Heart left ventricle (tissue), 16 donors: ENCODE measurements around the gene EFNB3. TPM values are rescaled to one million over a fixed set of nuclear protein-coding genes. Genes with fewer than 3 reads are reported as not detected.

Experiments used
- ATAC-seq, 4 donors: fragments of 200-7000 bp; cut with Tn5 transposase; one replicate each; pipeline ENCODE4 v1.9.1; 2020 to 2022; ENCODE audit warnings: moderate library complexity in 4 of 4, mild to moderate bottlenecking in 3 of 4, moderate number of reproducible peaks in 1 of 4
- DNase-seq, 5 donors: peaks; one replicate each; pipeline ENCODE4 v3.0.0-alpha.2; 2020
- H3K27ac ChIP-seq, 12 donors: fragments of 200-600 bp; sonication (generic) in 4 of 12; one replicate each; pipeline versions ENCODE4 v1.5.0 to v1.8.0; 2016 to 2022; ENCODE audit warnings: mild to moderate bottlenecking in 2 of 12
- H3K27me3 ChIP-seq, 9 donors: fragments of 200-600 bp; sonication (generic) in 2 of 9; one replicate each; pipeline versions ENCODE4 v1.5.1 to v1.8.0; 2016 to 2022; ENCODE audit warnings: mild to moderate bottlenecking in 3 of 9
- H3K36me3 ChIP-seq, 9 donors: fragments of 200-600 bp; sonication (generic) in 2 of 9; one replicate each; pipeline versions ENCODE4 v1.5.0 to v1.8.0; 2018 to 2022; ENCODE audit warnings: mild to moderate bottlenecking in 2 of 9
- H3K4me1 ChIP-seq, 12 donors: fragments of 200-600 bp; sonication (generic) in 4 of 12; one replicate each; pipeline versions ENCODE4 v1.5.0 to v1.8.0; 2016 to 2022; ENCODE audit warnings: mild to moderate bottlenecking in 3 of 12
- H3K4me3 ChIP-seq, 12 donors: fragments of 200-600 bp; sonication (generic) in 4 of 12; one replicate each; pipeline versions ENCODE4 v1.5.0 to v1.8.0; 2017 to 2022; ENCODE audit warnings: mild to moderate bottlenecking in 9 of 12, moderate library complexity in 4 of 12
- H3K9me3 ChIP-seq, 12 donors: fragments of 200-600 bp; sonication (generic) in 4 of 12; one replicate each; pipeline versions ENCODE4 v1.5.0 to v1.8.0; 2016 to 2022; ENCODE audit warnings: mild to moderate bottlenecking in 1 of 12
- POLR2A ChIP-seq, 2 donors: fragments of 450-650 bp; IDR thresholded peaks; one replicate each; pipeline ENCODE4 v1.6.1; 2017; ENCODE audit warnings: antibody characterized with exemption in 2 of 2, mild to moderate bottlenecking in 2 of 2, moderate library complexity in 2 of 2
- WGBS, 4 donors: extraction: QIAGEN DNeasy Blood & Tissue Kit in 2 of 4; methylation state at CpG; one replicate each; pipeline versions ENCODE4 v1.1.5 to v1.1.7; 2013 to 2018; 5-methylcytosine and 5-hydroxymethylcytosine counted together
- intact Hi-C, 10 donors: fragments of 100-400 bp; cut with DNase I; formaldehyde crosslinking; loops; one replicate each; pipeline versions ENCODE4 v1.11.1 to v1.14.2; 2022
- polyA plus RNA-seq, 2 donors: library from polyadenylated mRNA; stranded (reverse); fragments of 200-250 nt; gene quantifications; one replicate each; pipeline ENCODE4 v1.2.3, GENCODE V29; 2013
- total RNA-seq, 9 donors: library from RNA; depleted of rRNA in 2 of 9; stranded (reverse); fragments of >200 nt in 2 of 9; fragmentation: NEBNext Ultra II Directional in 3 of 9; extraction: Animal tissue kit (Norgen Biotek cat#: 25700) in 3 of 9; gene quantifications; one replicate each; pipeline versions ENCODE4 v1.1.0 to v1.2.4, GENCODE V29; 2016 to 2023
- TF ChIP-seq, protein P1 (sequence below), 12 donors: fragments of 200-600 bp; sonication (generic) in 4 of 12; IDR thresholded peaks; one replicate each; pipeline versions ENCODE4 v1.5.0 to v1.8.0; 2018 to 2022; ENCODE audit warnings: antibody characterized with exemption in 12 of 12, mild to moderate bottlenecking in 5 of 12
- donor health status: ischemic (EF 13 %, LVEDD 7.1; RV severe dilation, severe dysfunction).
- donor health status: healthy with polysubstance abuse.
- donor health status: DM: no; HTN: yes; CAD: no.
- donor health status: DM: no; HTN: no; CAD: no.
- donor health status: ischemic (EF 25% LVEDD 6.9; RV normal size, moderate dysfunction).
- donor health status: ischemic (EF 25% LVEDD 5.7; RV mildly dilated, moderate dysfunction).
- donor health status: healthy.
- donor health status: DM: yes; HTN: yes; CAD: no.
- donor health status: ischemic (EF 35%, LVEDD 5.7; RV mildly dilated, moderate dysfunction).
- donor health status: nonischemic (EF 11% LVEDD 7.7; RV severe dilation, severe dysfunction).
- donor health status: DM: yes; HTN: yes; CAD: no.
- donor health status: PGD.
- donor health status: ischemic (EF 29% LVEDD 5.4; RV normal size, mild dysfunction).
- donor health status: nonischemic (EF 23%, LVEDD 6.1; RV moderate dilation, normal function).

Gene EFNB3
- total and polyA plus RNA-seq, 11 donors, result 0.10 to 4.6 (median 0.36) TPM

DNA sequence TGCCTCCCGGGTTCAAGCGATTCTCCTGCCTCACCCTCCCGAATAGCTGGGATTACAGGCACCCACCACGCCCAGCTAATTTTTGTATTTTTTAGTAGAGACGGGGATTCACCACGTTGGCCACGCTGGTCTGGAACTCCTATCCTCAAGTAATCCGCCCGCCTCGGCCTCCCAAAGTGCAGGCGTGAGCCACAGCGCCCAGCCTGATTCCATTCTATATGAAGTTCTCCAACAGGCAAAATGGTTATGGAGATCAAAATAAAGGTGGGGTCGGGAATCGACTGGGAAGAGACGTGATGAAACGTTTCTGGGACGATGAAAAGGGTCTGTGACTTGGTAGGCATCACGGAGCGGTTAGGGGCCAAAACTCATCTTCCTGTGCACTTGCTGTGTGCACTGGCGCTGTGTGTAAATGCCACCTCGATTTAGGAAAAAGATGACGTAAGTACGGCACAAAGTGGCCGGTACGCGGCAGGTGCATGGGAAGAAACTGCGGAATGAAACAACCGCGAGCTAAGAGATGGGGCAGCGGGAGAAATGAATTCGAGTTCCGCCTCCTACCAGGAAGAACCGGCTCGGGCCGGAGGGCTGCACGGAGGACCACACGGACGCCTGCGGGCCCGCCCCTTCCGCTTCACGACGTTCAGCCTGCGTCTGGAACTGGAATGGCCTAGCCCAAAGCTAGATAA lies 19.3 kb upstream of the EFNB3 start:
- Histone ChIP-seq H3K9me3 (no peaks in the 10 kb centered on the region), H3K27ac (peak overlapping the region; percentile 89 to 99 (median 96)), H3K36me3 (peaks cover 0 to 11% (median 0%) of the 10 kb centered on the region in 9 donors), H3K4me3 (peak overlapping the region; percentile 67 to 97 (median 86)), H3K27me3 (no peaks in the 10 kb centered on the region), H3K4me1 (peaks cover 0 to 37% (median 24%) of the 10 kb centered on the region in 12 donors)
- WGBS, 4 donors, result 5 to 6% (median 5%) methylated on average over 42 to 44 of the region's 44 CpGs
- peak in 1 of 2 donors; percentile 22 for TF ChIP-seq POLR2A (IDR thresholded peaks at IDR 0.05)
- TF ChIP-seq, protein P1, sequence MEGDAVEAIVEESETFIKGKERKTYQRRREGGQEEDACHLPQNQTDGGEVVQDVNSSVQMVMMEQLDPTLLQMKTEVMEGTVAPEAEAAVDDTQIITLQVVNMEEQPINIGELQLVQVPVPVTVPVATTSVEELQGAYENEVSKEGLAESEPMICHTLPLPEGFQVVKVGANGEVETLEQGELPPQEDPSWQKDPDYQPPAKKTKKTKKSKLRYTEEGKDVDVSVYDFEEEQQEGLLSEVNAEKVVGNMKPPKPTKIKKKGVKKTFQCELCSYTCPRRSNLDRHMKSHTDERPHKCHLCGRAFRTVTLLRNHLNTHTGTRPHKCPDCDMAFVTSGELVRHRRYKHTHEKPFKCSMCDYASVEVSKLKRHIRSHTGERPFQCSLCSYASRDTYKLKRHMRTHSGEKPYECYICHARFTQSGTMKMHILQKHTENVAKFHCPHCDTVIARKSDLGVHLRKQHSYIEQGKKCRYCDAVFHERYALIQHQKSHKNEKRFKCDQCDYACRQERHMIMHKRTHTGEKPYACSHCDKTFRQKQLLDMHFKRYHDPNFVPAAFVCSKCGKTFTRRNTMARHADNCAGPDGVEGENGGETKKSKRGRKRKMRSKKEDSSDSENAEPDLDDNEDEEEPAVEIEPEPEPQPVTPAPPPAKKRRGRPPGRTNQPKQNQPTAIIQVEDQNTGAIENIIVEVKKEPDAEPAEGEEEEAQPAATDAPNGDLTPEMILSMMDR (IDR thresholded peaks at IDR 0.05), result no peak
- ATAC-seq, result peak; percentile 79 to 85 (median 82)
- intact Hi-C loops, result loop anchor here in 9 of 10 donors (2.0 to 10.0 kb wide), 13 partner anchors 33 to 378 kb away; partner anchors contain the start of genes SHBG (in 4 of the 9), ATP1B2 (in 1 of the 9), CYB5D1 (in 1 of the 9) and EIF5A (in 1 of the 9)
- DNase-seq, result peak; percentile 94 to 95 (median 94)

DNA sequence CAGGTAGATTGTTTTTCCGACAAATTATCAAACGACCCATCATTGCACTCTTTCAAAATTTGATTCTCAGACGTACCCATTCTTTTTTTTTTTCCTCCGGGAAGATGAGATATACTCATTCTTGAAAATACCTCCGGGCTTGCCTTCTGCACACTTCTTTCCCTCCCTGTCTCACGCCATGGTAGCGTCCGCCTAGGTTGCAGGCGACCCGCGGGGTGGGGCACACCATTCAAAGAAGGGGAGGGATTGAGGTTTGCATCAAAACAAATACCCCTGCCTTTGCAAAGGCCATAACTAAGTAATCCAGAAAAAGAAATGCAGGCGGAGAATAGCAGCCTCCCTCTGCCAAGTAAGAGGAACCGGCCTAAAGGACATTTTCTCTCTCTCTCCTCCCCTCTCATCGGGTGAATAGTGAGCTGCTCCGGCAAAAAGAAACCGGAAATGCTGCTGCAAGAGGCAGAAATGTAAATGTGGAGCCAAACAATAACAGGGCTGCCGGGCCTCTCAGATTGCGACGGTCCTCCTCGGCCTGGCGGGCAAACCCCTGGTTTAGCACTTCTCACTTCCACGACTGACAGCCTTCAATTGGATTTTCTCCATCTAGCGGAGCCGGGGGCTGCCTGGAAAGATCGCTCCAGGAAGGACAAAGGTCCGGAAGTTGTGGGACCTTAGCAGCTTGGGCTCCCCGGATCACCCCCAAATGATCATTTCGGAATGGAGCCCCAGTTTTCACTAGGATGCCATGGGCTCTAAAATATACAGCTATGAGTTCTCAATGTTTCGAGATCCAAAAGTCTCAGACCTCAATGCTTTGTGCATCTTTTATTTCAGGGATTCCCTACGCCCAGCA lies 18.6 kb upstream of the EFNB3 start:
- no peaks in the 10 kb centered on the region for H3K9me3 ChIP-seq
- H3K4me1 ChIP-seq, result peaks cover 0 to 37% (median 24%) of the 10 kb centered on the region in 12 donors
- no peaks in the 10 kb centered on the region for H3K27me3 ChIP-seq
- peaks cover 0 to 13% (median 0%) of the 10 kb centered on the region in 9 donors for H3K36me3 ChIP-seq
- TF ChIP-seq, protein P1 (IDR thresholded peaks at IDR 0.05), result no peak
- TF ChIP-seq POLR2A (IDR thresholded peaks at IDR 0.05), result peak in 1 of 2 donors; percentile 80
- peak overlapping the region; percentile 67 to 97 (median 86) for H3K4me3 ChIP-seq
- H3K27ac ChIP-seq, result peak overlapping the region; percentile 89 to 99 (median 96)
- intact Hi-C loops, result loop anchor here in 9 of 10 donors (1.0 to 10.0 kb wide), 14 partner anchors 34 to 379 kb away; partner anchors contain the start of genes SHBG (in 4 of the 9), ATP1B2 (in 1 of the 9), CYB5D1 (in 1 of the 9) and EIF5A (in 1 of the 9)
- ATAC-seq (peak; percentile 49 to 68 (median 63)), DNase-seq (peak; percentile 80 to 85 (median 82))
- WGBS, 4 donors, result 0% methylated on average over 25 to 30 of the region's 30 CpGs

DNA sequence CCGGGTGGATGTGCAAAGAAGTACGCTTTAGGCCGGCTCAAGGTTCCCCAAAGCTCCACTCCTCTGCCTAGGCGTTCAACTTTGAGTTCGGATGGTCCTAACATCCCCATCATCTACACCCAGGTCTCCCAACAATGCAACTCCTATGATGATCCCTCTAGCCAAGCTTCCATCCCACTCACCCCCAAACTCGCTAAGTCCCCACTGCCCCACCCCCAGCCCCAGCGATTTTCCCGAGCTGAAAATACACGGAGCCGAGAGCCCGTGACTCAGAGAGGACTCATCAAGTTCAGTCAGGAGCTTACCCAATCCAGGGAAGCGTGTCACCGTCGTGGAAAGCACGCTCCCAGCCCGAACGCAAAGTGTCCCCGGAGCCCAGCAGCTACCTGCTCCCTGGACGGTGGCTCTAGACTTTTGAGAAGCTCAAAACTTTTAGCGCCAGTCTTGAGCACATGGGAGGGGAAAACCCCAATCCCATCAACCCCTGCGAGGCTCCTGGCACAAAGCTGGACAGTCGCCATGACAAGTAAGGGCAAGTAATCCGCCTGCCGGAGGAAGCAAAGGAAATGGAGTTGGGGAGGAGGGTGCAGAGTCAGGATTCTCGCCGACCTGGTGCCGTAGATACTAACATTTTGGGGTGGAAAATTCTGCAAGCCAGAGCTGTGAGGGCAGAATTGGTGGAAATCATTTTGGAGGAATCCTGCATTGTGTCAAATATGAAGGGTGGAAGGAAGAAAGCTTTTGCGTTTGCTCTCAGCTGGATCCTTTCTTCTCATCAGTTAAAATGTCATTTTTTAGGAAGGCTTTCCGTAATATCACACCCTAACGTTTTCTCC lies 17.7 kb upstream of the EFNB3 start, which contains the start of gene TP53:
Gene TP53 (minus strand): TSS at position 419 of the 836 bp plus-strand sequence. CDS start 10,896 bp downstream, outside the sequence.
- Histone ChIP-seq H3K4me3 (peak within 1 kb of the TSS; percentile 67 to 97 (median 86)), H3K27me3 (no peaks in the 10 kb centered on the region), H3K36me3 (peaks cover 0 to 16% (median 0%) of the 10 kb centered on the region in 9 donors), H3K9me3 (no peaks in the 10 kb centered on the region), H3K27ac (peak within 1 kb of the TSS; percentile 89 to 99 (median 96)), H3K4me1 (peaks cover 0 to 37% (median 24%) of the 10 kb centered on the region in 12 donors)
- TF ChIP-seq, protein P1 (IDR thresholded peaks at IDR 0.05), result no peak
- peak in 1 of 2 donors; percentile 51 for TF ChIP-seq POLR2A (IDR thresholded peaks at IDR 0.05)
- WGBS, 4 donors, result 0% methylated on average over 26 to 30 of the region's 30 CpGs
- intact Hi-C loops, result loop anchor here in 9 of 10 donors (1.0 to 10.0 kb wide), 14 partner anchors 35 to 380 kb away; partner anchors contain the start of genes SHBG (in 4 of the 9), ATP1B2 (in 1 of the 9), CYB5D1 (in 1 of the 9) and EIF5A (in 1 of the 9)
- ATAC-seq (peak; percentile 62 to 82 (median 74)), DNase-seq (peak; percentile 84 to 93 (median 91))
